GM21723 (cell line): Measurements from ENCODE around the gene CA4.
"Not testable (repeated sequence)": the region's sequence is repeated elsewhere in the genome, so short reads cannot be mapped to it uniquely, and the experiment has no call there.

ENCODE experiments used
- ATAC-seq: cut with Tn5 transposase; IDR thresholded peaks from one replicate; pipeline ENCODE4 v1.9.1; 2021; ENCODE audit warnings: mild to moderate bottlenecking, moderate library complexity; ENCODE audit not compliant: unreplicated experiment

CA4 gene

DNA sequence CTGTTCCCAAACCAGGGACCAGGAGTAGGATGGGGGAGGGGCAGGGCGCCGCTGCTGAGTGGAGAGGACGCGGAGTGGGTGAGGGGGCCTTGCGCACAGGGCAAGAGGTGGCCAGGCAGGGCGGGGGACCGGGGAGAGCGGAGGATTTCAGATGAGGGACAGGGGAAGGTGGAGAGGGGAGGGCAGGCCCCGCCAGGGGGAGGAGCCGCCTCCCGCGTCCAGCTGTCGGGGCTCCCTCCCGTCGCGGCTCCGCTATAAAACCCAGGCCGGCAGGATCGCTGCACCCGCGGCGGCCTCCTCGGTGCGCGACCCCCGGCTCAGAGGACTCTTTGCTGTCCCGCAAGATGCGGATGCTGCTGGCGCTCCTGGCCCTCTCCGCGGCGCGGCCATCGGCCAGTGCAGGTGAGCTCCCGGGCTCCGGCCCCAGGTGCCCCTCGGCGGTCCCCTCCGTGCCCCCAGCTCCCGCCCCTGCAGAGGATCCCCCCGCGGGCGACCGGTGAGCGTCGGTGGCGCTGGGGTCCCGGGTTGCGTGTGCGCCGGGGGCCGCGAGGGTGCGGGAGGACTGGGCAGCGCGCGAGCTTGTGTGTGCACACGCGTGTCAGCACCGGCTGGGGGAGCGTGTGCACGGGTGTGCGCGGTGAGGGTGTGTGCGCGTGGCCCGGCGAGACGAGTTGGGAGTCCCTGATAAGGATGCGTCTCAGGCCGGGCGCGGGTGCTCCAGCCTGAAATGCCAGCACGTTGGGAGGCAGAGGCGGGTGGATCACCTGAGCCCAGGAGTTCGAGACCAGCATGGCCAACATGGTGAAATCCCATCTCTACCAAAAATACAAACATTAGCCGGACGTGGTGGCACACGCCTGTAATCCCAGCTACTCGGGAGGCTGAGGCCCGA, at the start of gene CA4:
Gene CA4 (plus strand): TSS at position 283 of the 892 bp plus-strand sequence. CDS start 62 bp downstream, at position 345.
- ATAC-seq = no peak

DNA sequence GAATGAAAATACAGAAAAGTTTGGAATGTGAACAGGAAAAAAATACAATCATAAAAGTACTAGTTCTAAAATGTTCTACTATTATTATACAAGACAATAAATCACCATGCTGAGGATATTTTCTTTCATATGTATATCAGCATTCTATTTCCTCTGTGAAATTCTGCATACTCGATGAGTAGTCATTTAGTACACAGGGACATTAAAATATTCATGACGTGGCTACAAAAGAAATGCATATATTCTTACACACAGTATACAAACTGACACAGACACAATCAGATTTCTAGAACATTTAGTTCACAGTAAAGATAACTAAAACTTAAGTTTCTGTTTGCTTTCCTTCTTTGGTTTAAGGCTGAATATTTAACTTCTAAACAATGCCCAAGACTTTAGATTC, 49.2 kb upstream of the CA4 start:
- not testable (repeated sequence) for ATAC-seq

DNA sequence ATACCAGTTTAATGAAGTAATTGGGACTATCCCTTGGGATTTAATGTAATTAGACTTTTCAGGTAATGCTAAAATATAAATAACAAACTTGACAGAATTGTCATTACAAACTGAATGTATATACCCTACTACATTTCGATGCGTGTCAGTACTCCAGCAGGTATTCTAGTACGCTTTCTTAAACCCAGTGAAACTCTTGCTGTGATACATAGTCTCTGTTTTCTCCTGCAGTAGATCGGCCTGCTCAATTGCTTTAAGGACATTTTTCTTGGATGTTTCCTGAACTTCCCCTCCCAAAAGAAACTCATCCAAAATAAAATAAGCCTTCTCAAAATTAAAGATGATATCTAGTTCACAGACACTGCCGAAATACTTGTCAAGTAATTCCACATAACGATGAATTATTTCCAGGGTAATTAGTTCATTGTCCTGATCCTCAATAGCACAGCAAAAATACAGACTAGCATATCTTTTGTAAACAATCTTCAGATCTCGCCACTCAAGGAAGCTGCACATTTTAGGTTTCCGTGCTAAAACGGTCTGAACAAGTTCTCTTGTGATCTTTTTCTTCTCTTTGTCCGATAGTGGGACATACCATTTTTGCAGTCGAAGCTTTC, 47.6 kb upstream of the CA4 start:
- ATAC-seq = peak; percentile 33

DNA sequence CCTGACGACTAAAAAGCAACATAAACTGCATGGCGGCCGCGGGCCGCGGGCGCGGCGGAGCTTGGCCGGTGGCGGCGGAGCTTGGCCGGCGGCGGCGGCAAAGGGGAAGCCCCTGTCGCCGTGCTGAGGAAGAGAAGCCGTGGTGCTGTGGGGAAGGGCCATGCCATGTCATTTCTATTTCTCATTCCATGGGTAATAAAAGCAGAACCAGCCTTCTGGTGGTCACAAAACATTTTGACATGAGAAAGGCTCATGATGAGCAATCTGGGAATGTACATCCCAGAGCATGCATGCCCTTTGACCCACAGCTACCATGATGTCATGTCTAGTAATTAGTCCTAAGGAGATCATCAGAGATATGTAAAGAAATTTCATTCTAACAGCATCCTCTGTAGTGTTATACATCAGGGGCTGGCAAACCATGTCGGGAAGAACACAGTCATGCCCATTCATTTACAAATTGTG, 47.1 kb upstream of the CA4 start:
- peak; percentile 66 for ATAC-seq

DNA sequence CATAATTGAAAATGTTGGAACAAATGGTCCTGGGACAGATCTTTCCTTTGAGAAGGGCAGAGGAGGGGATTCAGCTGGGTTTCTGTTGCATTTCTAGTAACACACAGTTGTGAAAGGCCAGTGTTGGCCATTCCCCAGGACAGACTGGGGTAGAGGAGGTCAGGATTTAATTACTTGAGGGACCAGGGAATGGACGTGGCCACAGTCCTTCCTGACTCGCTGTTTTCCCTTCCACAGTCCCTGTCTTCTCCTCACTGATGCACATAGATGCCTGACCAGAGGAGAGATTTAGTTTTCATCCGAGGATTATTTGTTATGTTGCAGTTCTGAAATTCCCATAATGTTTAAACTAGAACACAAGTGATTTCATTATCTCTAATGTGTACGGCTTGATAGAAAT, 45.8 kb upstream of the CA4 start:
- ATAC-seq = no peak

DNA sequence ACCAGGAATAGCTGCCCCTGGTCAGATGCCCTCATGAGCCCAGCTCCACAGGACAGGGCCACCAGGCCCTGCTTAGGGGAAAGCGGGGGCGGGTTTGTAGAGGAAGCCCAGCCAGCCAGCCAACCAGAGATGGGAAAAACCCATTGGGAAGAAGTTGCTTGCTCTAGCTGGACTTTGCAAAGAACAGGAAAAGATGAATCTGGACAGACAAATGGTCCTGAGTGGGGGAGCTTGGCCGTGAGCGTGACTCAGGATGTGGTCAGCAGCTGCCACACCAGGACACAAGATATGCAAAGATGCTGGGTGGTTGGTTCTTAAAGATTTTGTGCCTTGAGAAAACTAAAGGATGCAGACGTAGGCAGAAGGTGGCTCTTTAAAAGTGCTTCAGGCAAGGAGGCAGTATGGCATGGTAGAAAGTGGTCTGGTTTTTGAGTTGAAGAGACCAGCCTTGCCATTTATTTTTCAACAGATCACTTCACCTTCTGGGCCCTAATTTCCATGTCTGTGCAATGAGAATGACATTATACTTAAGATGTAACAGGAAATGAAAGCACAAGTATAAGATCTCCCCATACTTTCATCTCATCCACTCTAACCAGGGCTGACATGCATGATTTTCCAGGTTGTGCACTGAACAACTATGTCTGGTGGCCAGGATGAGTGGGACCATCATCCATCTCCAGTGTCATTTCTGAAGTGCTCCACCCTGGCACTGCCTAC, 43.3 kb upstream of the CA4 start:
- no peak for ATAC-seq

DNA sequence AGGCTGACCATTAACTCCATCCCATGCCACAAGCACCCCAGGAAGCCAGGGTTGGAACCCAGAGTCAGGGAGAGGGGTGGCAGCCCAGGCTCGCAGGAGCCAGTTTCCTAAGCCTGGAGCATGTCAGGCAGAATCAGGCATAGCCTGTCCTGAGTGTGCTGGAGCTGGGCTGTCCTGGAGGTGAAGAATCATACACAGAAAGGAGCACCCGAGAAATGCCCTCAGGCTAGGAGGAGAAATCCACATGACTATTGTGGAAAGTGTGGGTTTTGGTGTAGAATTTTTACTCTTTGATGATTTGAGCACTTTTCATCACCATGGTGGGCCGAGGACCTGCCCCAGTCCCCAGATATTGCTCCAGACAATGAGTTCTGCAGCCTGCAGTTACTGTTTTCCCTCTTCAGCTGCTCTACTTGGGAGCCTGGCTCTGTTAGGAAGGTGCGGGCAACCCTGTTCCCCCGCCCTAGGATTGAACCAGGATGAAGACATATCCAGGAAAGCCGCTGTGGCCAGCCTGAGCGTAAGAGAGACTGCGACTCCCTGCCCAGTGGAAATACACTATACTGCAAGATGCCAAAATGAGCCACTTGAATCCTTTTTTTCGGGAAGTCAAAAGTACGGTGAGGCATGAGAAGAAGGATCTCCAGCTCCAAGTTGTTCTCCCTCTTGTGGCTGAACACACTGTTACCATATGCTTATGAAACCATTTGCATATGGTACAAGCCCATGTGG, 42.1 kb upstream of the CA4 start:
- no peak for ATAC-seq

DNA sequence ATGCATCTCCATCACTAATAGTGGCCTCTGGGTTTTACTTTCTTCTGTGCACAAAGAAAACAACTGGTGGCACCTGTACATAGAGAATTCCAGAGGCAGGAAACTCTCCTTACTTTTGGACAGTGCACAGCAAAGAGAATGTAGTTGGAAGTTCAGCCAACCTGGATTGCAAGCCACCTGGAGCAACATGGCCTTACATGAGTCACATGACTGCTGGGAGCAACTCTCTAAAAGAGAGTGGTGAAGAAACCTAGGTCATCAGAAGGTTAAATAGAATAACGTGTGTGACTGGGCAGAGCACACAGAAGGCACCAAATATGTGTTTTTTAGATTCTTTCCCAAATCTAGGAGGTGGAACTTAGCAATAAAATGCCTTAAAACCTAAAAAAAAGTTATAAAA, 41.5 kb upstream of the CA4 start:
- ATAC-seq = not testable (repeated sequence)

DNA sequence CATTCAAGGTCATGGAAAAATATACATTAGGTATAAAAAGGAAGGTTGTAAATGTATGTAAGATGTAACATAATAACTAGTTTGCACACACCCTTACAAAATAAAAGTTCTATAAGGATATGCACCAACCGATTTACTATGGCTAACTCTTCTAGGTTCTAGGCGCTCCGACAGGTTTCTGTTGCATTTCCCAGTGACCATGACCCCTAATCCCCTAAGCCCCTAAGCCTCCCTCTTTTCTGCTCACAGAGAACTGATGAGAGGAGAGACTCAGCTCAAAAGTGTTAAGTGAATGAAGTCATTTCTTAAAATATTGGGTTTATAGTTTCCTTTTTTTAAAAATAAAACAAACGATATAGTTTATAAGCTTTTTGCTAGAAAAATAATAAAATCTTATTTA, 41.1 kb upstream of the CA4 start:
- no peak for ATAC-seq

DNA sequence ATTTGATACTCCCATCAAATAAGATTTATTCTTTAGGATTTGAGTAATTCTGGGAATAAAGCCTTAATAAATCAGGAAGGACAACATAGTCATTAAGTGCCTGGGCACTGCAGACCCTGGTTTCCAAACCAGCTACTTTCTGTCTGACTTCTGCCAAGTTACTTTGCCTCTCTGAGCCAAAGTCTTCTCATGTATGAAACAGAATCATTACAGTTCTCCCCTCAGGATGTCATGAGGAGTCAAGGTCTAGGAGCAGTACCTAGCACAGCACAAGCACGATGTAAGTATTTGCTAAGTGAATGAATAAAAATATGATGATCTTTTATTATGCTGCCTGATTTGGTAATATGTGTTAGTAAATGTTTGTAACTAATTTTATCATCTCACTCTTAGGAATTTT, 40.6 kb upstream of the CA4 start:
- no peak for ATAC-seq

DNA sequence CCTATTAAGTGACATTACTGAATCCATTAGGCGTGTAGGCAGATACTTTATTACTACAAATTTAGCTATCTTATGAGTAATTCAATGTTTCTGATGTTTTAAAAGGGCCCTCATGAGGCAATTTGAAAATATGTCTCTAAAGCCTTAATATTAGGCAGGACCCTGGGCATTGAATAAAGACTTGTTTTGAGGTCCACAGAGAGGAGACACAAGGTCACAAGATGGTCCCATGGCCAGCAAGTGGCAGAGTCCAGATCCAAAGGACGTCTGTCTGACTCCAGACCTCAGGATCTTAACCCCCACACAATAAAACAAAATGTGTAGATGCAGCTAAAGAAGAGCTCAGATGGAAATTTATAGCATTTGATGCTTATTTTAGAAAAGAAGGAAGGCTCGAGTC, 39.2 kb upstream of the CA4 start:
- no peak for ATAC-seq

DNA sequence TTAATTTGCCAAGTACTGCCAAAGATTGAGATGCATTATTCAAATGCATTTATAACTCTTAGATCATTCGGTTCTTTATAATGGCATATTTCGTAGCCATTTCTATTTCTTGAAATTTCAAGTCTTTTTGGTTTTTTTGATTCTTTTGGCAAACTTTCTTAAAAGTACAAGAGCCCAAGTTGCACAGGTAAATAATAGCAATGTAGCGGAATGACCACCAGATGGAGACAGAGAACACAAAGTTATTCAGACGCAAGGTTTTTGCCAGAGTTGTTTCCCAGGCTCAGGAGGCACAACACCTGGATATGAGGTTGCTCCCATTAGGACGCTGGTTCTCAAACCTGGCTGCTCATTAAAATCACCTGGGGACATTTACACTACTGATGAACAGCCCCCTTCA, 38.1 kb upstream of the CA4 start:
- ATAC-seq = not testable (repeated sequence)

DNA sequence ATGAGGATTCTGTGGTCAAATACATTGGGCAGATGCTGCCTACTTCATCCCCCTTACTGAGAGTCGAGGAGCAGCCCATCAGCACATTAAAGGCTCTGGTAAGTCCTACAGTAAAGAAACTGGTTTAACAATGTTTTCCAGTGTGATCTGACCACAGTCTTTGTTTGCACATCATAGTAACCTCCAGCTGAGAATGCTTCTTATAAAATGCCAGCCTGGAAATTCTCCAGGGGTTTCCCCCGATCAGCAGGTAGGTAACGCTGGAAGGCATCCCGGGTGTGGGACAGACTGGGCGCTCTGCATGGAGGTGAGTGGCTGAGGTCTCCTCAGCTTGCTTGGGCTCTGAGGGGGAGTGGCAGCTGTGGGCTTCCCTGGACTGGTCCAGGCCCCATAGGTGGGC, 34.4 kb upstream of the CA4 start:
- not testable (repeated sequence) for ATAC-seq

DNA sequence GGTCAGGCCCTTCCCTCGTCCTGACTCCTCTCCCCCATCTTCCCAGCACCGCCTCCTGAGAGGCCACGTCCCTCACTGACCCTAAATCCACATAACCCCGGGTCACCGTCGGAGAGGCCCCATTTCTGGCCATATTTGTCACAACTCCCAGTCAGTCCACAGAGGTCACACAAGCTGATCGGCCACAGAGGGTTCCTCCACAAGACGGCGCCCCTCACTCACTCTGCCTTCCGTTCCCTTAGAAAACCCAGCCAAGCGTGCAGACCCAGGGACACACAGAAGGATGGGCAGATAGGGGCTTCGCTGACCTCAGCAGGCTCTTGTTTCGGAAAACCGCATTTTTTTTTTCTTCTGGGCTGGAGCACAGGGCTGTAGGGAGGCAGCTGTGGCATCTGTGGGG, 33.6 kb upstream of the CA4 start:
- ATAC-seq = not testable (repeated sequence)

DNA sequence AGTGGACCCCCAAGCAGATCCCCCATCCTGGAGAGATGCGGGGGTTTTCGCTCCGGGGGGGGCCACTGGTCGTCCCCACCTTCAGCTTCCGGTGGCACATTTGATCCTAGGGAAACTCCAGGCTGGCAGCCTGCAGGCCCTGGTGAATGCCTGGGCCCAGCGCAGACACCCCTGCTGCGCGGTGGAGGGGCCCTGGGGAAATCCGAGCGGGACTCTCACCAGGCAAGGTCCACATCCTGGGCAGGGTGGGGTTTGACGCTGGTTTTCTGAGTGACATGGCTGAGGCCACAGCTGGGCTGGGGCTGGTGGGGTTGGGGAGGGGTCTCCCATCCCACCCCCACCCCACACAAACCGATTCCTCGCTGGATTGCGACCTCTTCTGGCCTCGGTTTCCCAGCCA, 30.6 kb upstream of the CA4 start:
- not testable (repeated sequence) for ATAC-seq

DNA sequence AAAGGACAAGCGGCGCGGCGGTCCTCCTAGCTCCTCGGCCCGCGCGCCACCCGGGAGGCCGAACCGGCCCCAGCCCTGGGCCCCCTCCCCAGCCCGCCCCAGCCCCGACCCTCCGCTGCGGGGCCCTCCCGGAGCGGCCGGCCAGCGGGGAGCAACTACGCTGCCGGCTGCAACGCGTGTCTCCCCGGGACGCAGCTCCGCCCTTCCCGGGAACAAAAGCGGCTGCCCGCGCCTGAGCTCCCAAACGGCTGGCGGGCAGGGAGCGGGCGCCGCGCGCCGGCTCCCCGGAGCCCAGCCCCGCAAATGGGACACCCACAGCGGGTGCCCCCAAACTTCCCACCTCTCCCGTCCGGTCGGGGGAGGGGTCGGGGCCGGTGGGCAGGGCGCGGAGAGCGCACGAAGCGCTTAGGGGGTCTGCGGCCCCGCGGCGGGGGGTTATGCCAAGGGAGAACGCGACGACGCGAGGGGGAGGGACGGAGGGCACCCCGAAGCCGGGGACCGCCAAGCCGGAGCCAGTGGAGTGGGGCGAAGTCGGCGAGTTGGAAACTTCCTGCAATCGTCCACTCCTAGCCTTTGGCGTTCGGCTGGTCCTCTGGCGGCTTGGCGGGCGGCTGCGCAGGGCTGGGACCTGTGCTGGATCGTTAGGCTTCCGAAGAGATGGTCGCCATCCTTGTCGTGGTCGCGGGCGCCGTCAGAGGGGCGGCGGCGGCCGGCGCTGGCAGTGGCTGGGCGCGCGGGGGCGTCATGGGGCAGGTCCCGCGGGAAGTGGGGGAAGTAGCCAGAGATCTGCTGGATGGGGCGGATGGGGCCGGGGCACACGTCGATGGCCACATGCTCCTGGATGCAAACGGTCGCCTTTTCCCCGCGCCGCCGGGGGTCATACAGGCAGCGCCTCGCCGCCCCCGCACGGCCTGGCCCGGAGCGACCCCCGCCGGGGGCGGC, 29.7 kb upstream of the CA4 start:
- ATAC-seq = not testable (repeated sequence)

DNA sequence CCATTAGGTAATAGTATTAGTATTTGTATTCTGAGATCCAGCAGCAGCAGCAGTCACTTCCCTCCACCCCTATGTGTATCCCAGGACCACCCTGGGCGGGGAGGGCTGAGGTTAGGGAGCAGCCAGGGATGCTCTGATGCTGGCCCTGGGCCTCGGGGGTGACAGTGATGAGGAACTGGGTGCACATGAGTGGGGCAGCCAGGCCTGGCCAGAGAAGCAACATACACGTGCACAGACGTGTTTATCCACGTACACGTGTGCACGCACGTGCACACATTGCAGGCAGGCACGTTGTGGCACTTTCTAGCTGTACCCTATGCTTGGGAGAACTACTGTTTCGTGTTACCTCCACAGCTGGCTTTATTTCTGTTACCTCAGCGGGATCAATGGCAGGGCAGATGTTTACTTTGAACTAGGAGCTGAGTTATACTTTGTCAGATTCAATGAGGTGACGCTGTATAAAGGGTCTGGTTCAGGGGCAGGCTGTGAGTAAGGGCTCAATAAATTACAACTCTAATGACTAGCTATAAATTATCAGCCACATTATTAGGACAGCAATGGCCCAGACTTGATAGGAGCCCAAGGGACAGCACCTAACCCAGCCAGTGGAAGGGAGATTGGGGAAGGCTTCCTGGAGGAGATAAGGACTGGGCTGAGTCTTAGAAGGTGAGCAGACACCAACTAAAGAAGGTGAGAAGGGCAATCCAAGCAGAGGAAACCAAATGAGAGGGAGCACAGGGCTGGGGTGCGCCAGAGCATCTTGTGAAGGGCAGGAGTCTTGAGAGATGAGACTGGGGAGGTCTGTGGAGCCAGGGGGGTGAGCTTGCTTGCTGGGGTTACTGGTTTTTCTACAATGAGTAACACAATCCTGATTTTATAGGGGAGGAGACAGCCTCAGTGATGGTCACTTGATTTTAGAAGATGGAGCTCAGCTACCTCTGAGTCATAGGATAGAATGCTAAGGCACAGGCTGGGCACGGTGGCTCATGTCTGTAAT, 22.4 kb upstream of the CA4 start:
- no peak for ATAC-seq

DNA sequence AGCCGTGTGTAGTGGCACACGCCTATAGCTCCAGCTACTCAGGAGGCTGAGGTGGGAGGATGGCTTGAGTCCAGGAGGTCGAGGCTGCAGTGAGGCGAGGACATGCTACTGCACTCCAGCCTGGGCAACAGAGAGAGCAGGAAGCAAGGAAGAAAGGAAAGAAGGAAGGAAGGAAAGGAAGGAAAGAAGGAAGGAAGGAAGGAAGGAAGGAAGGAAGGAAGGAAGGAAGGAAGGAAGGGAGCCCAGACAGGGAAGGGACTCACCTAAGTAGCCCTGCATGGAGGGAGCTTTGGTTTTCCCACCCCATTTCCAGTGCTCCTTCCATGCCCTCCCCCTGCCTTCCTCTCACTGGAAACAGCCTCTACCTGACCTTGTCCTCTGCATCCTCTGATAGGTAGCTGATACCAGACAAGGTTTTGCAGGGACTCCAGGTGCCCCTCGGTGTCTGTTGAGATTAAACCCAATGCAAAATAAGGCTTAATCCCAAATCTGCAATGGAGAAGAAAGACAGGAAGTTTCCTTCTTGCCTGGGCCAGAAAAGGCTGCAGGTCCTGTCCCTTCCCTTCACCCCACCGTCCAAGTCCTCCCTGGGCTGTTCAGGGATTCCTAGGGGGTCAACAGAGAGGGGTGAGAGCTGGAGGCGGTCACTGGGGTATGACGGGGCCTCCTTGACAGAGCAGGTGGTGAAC, 21.5 kb upstream of the CA4 start:
- no peak for ATAC-seq
